Measurements from ENCODE around the gene MUC13. TPM values are rescaled to one million over a fixed set of nuclear protein-coding genes. Genes with fewer than 3 reads are reported as not detected.

Gene MUC13
- total and polyA plus RNA-seq, 2 of the 4 experiments (the other 2 are of a cell fraction), result not detected

DNA sequence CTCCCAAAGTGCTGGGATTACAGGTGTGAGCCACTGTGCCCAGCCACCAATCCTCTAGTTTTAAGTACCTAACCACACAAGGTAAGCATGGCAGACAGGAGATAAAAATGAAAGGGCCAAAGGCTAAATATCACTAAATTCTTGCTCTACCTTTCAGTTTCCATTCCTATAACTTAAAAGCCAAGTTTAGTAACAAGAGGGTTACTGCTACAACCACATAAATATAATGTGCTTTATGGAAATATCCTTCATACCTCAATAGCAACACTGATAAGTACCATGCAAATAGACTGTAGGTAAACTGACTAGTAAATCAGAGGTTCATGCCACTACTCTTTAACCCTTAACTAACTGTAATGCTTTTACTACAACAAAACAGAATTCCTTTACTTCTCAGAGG lies 38.7 kb upstream of the MUC13 start:
- Histone ChIP-seq H4K5ac (ENCODE audit: low read depth, low read length) (no peak overlapping the region), H3K23ac (ENCODE audit: low read depth, low read length) (no peak overlapping the region), H3K9me3 (ENCODE audit: control insufficient read depth, insufficient read depth, low read length) (no peaks in the 10 kb centered on the region), H3K14ac (replicated peaks; ENCODE audit: low read depth, low read length) (no peak overlapping the region), H3K4ac (ENCODE audit: low read depth, low read length) (no peak overlapping the region), H4K20me1 (ENCODE audit: insufficient read depth, low read length) (no peaks in the 10 kb centered on the region), H3K9ac (ENCODE audit: low read depth, low read length) (no peak overlapping the region), H2BK20ac (ENCODE audit: low read depth, low read length) (no peak overlapping the region), H2BK120ac (ENCODE audit: low read depth, low read length) (no peak overlapping the region), H3K79me1 (ENCODE audit: low read depth in 1 of 2, low read length in 2 of 2) (peaks cover 3 to 7% of the 10 kb centered on the region in 2 experiments; a peak in 1 of 4 replicates), H3K9me1 (ENCODE audit: insufficient read depth, low read length) (peaks cover 13% of the 10 kb centered on the region), H3K4me3 (ENCODE audit: insufficient read depth, low read depth, low read length) (no peak overlapping the region), H2AK9ac (replicated peaks; ENCODE audit: low read depth, low read length, poor library complexity) (no peak overlapping the region), H4K91ac (ENCODE audit: insufficient read depth, low read depth, low read length) (no peak overlapping the region), H3K27me3 (ENCODE audit: control insufficient read depth, insufficient read depth, low read length) (no peaks in the 10 kb centered on the region), H3K36me3 (ENCODE audit: control insufficient read depth, insufficient read depth, low read length) (peaks cover 63% of the 10 kb centered on the region), H3K4me1 (ENCODE audit: control insufficient read depth, insufficient read depth, low read length) (no peaks in the 10 kb centered on the region), H3K27ac (ENCODE audit: insufficient read depth, low read length) (no peak overlapping the region), H3K4me2 (ENCODE audit: low read depth, low read length) (no peak overlapping the region), H2BK5ac (ENCODE audit: low read depth, low read length, poor library complexity, severe bottlenecking) (no peak overlapping the region), H3K56ac (ENCODE audit: extremely low read depth, insufficient read depth, low read length) (no peak overlapping the region), H2AFZ (replicated peaks; ENCODE audit: low read length, poor library complexity) (no peak overlapping the region), H2BK15ac (ENCODE audit: low read depth, low read length) (no peak overlapping the region), H2AK5ac (ENCODE audit: low read depth, low read length) (no peak overlapping the region), H4K8ac (ENCODE audit: low read depth in 2 of 2, low read length in 2 of 2) (no peak overlapping the region), H3K18ac (ENCODE audit: low read depth, low read length) (no peak overlapping the region)
- BruUV-seq (replicated peaks), result no TSS peak
- DNase-seq, result no peak
- ATAC-seq (ENCODE audit: low read depth), result no peak
- no peak for TF ChIP-seq BHLHE40 (IDR thresholded peaks at IDR 0.05; ENCODE audit: low read depth, low read length)
- TF ChIP-seq, protein P1, sequence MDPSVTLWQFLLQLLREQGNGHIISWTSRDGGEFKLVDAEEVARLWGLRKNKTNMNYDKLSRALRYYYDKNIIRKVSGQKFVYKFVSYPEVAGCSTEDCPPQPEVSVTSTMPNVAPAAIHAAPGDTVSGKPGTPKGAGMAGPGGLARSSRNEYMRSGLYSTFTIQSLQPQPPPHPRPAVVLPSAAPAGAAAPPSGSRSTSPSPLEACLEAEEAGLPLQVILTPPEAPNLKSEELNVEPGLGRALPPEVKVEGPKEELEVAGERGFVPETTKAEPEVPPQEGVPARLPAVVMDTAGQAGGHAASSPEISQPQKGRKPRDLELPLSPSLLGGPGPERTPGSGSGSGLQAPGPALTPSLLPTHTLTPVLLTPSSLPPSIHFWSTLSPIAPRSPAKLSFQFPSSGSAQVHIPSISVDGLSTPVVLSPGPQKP (IDR thresholded peaks at IDR 0.05; ENCODE audit: borderline replicate concordance, low read depth, low read length), result no peak
- TF ChIP-seq POLR2A (IDR thresholded peaks at IDR 0.05; ENCODE audit: low read depth, low read length), result no peak
- no peak for TF ChIP-seq SMC3 (IDR thresholded peaks at IDR 0.05; ENCODE audit: low read depth, low read length)
- no peak for TF ChIP-seq MAZ (IDR thresholded peaks at IDR 0.05; ENCODE audit: borderline replicate concordance, low read depth, low read length)
- TF ChIP-seq MXI1 (IDR thresholded peaks at IDR 0.05; ENCODE audit: borderline replicate concordance, low read depth, low read length), result no peak
- TF ChIP-seq MAFK (IDR thresholded peaks at IDR 0.05; ENCODE audit: low read depth, low read length), result no peak
- TF ChIP-seq, protein P2, sequence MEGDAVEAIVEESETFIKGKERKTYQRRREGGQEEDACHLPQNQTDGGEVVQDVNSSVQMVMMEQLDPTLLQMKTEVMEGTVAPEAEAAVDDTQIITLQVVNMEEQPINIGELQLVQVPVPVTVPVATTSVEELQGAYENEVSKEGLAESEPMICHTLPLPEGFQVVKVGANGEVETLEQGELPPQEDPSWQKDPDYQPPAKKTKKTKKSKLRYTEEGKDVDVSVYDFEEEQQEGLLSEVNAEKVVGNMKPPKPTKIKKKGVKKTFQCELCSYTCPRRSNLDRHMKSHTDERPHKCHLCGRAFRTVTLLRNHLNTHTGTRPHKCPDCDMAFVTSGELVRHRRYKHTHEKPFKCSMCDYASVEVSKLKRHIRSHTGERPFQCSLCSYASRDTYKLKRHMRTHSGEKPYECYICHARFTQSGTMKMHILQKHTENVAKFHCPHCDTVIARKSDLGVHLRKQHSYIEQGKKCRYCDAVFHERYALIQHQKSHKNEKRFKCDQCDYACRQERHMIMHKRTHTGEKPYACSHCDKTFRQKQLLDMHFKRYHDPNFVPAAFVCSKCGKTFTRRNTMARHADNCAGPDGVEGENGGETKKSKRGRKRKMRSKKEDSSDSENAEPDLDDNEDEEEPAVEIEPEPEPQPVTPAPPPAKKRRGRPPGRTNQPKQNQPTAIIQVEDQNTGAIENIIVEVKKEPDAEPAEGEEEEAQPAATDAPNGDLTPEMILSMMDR (conservative IDR thresholded peaks at IDR 0.05; ENCODE audit: low read depth, low read length), result no peak
- TF ChIP-seq, protein P3, sequence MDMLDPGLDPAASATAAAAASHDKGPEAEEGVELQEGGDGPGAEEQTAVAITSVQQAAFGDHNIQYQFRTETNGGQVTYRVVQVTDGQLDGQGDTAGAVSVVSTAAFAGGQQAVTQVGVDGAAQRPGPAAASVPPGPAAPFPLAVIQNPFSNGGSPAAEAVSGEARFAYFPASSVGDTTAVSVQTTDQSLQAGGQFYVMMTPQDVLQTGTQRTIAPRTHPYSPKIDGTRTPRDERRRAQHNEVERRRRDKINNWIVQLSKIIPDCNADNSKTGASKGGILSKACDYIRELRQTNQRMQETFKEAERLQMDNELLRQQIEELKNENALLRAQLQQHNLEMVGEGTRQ (IDR thresholded peaks at IDR 0.05; ENCODE audit: low read depth, low read length), result no peak
- TF ChIP-seq FOS (IDR thresholded peaks at IDR 0.05; ENCODE audit: low read depth, low read length), result no peak
- intact Hi-C loops (cut with micrococcal nuclease) (no loop called here), in situ Hi-C loops (cut with MboI; ENCODE audit: low sequenced_read_pairs) (no loop called here), dilution Hi-C loops (cut with HindIII; ENCODE audit: low sequenced_read_pairs, unreplicated experiment) (no loop called here)
- POLR2A ChIA-PET (ENCODE audit: unreplicated experiment), result no interaction called here
- CTCF ChIA-PET, result no interaction called here
